OCI-LY1 (cell line): ENCODE data around the gene SELE.

Experiments
- H2AFZ ChIP-seq: fragments of 200-600 bp; sonication (generic), shearing (Covaris generic); 2 replicates; pipeline ENCODE4 v1.6.0; 2014; ENCODE audit warnings: antibody characterized with exemption, mild to moderate bottlenecking, low read length
- H3F3A ChIP-seq: fragments of 200-600 bp; sonication (generic), shearing (Covaris generic); 2 replicates; pipeline ENCODE4 v1.6.0; 2014; ENCODE audit warnings: mild to moderate bottlenecking, antibody characterized with exemption, low read length, moderate library complexity; ENCODE audit not compliant: insufficient read depth
- H3K27ac ChIP-seq: fragments of 200-600 bp; sonication (generic); 2 replicates; pipeline ENCODE4 v1.5.1; 2014; ENCODE audit warnings: low read length, mixed run types, mild to moderate bottlenecking, low read depth; ENCODE audit not compliant: poor library complexity, severe bottlenecking
- H3K27me3 ChIP-seq: fragments of 200-600 bp; sonication (generic); 2 replicates; pipeline ENCODE4 v1.6.0; 2014; ENCODE audit warnings: antibody characterized with exemption, mild to moderate bottlenecking, low read length, moderate library complexity; ENCODE audit not compliant: insufficient read depth
- H3K36me3 ChIP-seq: fragments of 200-600 bp; sonication (generic); 2 replicates; pipeline ENCODE4 v1.6.1; 2014; ENCODE audit warnings: mild to moderate bottlenecking, antibody characterized with exemption, low read length, moderate library complexity, mixed read lengths; ENCODE audit not compliant: insufficient read depth
- H3K4me1 ChIP-seq: fragments of 200-600 bp; sonication (generic); 2 replicates; pipeline ENCODE4 v1.5.1; 2014; ENCODE audit warnings: mild to moderate bottlenecking, low read length, moderate library complexity; ENCODE audit not compliant: insufficient read depth, severe bottlenecking
- H3K4me2 ChIP-seq: fragments of 200-600 bp; sonication (generic), shearing (Covaris generic); 2 replicates; pipeline ENCODE4 v1.6.1; 2014; ENCODE audit warnings: low read length
- H3K4me3 ChIP-seq: fragments of 200-600 bp; sonication (generic); 2 replicates; pipeline ENCODE4 v1.5.1; 2014; ENCODE audit warnings: low read length, low read depth, mild to moderate bottlenecking, mixed read lengths; ENCODE audit not compliant: poor library complexity, severe bottlenecking
- H3K79me2 ChIP-seq: fragments of 200-600 bp; shearing (Covaris generic); 2 replicates; pipeline ENCODE4 v1.6.1; 2016; ENCODE audit warnings: mixed run types, low read length, mixed read lengths; ENCODE audit not compliant: insufficient read depth
- H3K9ac ChIP-seq: fragments of 200-600 bp; sonication (generic), shearing (Covaris generic); 2 replicates; pipeline ENCODE4 v1.6.1; 2014; ENCODE audit warnings: mild to moderate bottlenecking, low read length, mixed read lengths
- H3K9me2 ChIP-seq: fragments of 200-600 bp; sonication (generic), shearing (Covaris generic); 2 replicates; pipeline ENCODE4 v1.6.1; 2014; ENCODE audit warnings: low read depth, mild to moderate bottlenecking, low read length, mixed read lengths
- H3K9me3 ChIP-seq: fragments of 200-600 bp; shearing (Covaris generic); 2 replicates; pipeline ENCODE4 v1.6.1; 2014; ENCODE audit warnings: low read length, mixed read lengths
- H4K20me1 ChIP-seq: fragments of 200-600 bp; sonication (generic), shearing (Covaris generic); 2 replicates; pipeline ENCODE4 v1.6.0; 2016; ENCODE audit warnings: mild to moderate bottlenecking, low read length; ENCODE audit not compliant: insufficient read depth
- CTCF ChIP-seq: fragments of 200-600 bp; sonication (generic), shearing (Covaris generic); IDR thresholded peaks from 2 replicates; pipeline ENCODE4 v1.5.1; 2017; ENCODE audit warnings: mild to moderate bottlenecking, antibody characterized with exemption, low read length, moderate library complexity, mixed read lengths
- EZH2 ChIP-seq: fragments of 200-600 bp; sonication (generic), shearing (Covaris generic); IDR thresholded peaks from 2 replicates; pipeline ENCODE4 v1.8.0; 2017; ENCODE audit warnings: borderline replicate concordance, mixed run types, mild to moderate bottlenecking, antibody characterized with exemption, low read length, moderate library complexity, mixed read lengths

SELE gene

GRCh38 chr1:169779150-169779549 is 45.3 kb upstream of the SELE start:
- H3K9me3 ChIP-seq = no peaks in the 10 kb centered on the region
- H3K27me3 ChIP-seq = no peaks in the 10 kb centered on the region
- no peak overlapping the region for H3K4me3 ChIP-seq
- H3K79me2 ChIP-seq = no peaks in the 10 kb centered on the region
- no peak overlapping the region for H3K4me2 ChIP-seq
- H3K9ac ChIP-seq = no peak overlapping the region
- no peaks in the 10 kb centered on the region for H3K36me3 ChIP-seq
- H2AFZ ChIP-seq = no peak overlapping the region
- no peaks in the 10 kb centered on the region for H3K9me2 ChIP-seq
- no peaks in the 10 kb centered on the region for H3F3A ChIP-seq
- TF ChIP-seq EZH2 (no peak), CTCF (no peak)
- no peak overlapping the region for H3K27ac ChIP-seq
- H4K20me1 ChIP-seq = no peaks in the 10 kb centered on the region
- H3K4me1 ChIP-seq = no peaks in the 10 kb centered on the region

GRCh38 chr1:169776440-169776839 is 42.6 kb upstream of the SELE start:
- H3K9me2 ChIP-seq = no peaks in the 10 kb centered on the region

GRCh38 chr1:169768161-169768560 is 34.3 kb upstream of the SELE start:
- no peak for TF ChIP-seq CTCF
- no peak for TF ChIP-seq EZH2
- Histone ChIP-seq H3K9me3 (no peaks in the 10 kb centered on the region), H3K4me2 (no peak overlapping the region), H3K27me3 (no peaks in the 10 kb centered on the region), H3K9ac (no peak overlapping the region), H3K27ac (no peak overlapping the region), H3K36me3 (no peaks in the 10 kb centered on the region), H3K4me1 (no peaks in the 10 kb centered on the region), H3K79me2 (no peaks in the 10 kb centered on the region), H3K9me2 (no peaks in the 10 kb centered on the region), H3F3A (no peaks in the 10 kb centered on the region), H4K20me1 (no peaks in the 10 kb centered on the region), H3K4me3 (no peak overlapping the region), H2AFZ (no peak overlapping the region)

More at GRCh38 chr1:169776440-169776839, 42.6 kb upstream of the SELE start:
- Histone ChIP-seq H3F3A (no peaks in the 10 kb centered on the region), H3K4me3 (no peak overlapping the region), H3K4me2 (no peak overlapping the region), H3K4me1 (no peaks in the 10 kb centered on the region), H3K36me3 (no peaks in the 10 kb centered on the region), H4K20me1 (no peaks in the 10 kb centered on the region), H2AFZ (no peak overlapping the region), H3K79me2 (no peaks in the 10 kb centered on the region), H3K27ac (no peak overlapping the region), H3K27me3 (no peaks in the 10 kb centered on the region), H3K9me3 (no peaks in the 10 kb centered on the region), H3K9ac (no peak overlapping the region)
- TF ChIP-seq EZH2 (no peak), CTCF (no peak)
